GM23248 (cell line): Measurements from ENCODE around the gene BRF1.

ENCODE experiments used
- EZH2 ChIP-seq: fragments of 200-600 bp; sonication (generic); IDR thresholded peaks from 2 replicates; pipeline ENCODE4 v1.6.1; 2018; ENCODE audit warnings: antibody characterized with exemption, mild to moderate bottlenecking; ENCODE audit not compliant: insufficient read depth, poor library complexity, severe bottlenecking
- EZH2phosphoT487 ChIP-seq: fragments of 200-600 bp; sonication (generic); IDR thresholded peaks from 2 replicates; pipeline ENCODE4 v1.6.1; 2018; ENCODE audit warnings: antibody characterized with exemption, moderate library complexity, mild to moderate bottlenecking, low read depth; ENCODE audit not compliant: insufficient read depth

DNA sequence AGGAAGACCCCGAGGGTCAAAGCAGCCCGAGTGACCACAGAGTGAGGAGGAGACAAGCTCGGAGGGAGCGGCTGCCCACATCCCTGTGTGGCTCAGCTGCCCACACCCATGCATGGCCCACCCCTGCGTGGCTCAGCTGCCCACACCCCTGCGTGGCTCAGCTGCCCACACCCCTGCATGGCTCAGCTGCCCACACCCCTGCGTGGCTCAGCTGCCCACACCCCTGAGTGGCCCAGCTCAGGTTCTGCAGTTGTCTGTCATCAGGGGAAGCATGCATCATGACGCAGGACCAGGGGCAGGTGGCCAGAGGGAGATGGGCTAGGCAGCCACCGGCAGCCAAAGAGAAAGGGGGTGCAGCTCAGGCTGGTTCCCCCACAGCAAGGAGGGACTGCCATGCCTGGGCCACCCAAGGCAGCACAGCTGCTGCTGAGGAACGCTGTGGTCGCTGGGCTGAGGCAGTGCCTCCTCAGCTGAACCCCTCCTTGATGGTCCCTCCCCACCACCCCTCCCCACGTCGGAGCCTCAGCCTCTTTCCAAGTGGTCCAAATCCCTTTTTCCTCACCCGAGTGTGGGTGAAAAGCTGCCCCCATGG lies 86.4 kb downstream of the BRF1 start:
- TF ChIP-seq EZH2: no peak
- no peak for TF ChIP-seq EZH2phosphoT487
